ENCODE data around the gene CPEB3. TPM values are rescaled to one million over a fixed set of nuclear protein-coding genes. Genes with fewer than 3 reads are reported as not detected.

CPEB3 gene
- total RNA-seq, 1 donor from 2014 or later = 2.4 TPM

DNA sequence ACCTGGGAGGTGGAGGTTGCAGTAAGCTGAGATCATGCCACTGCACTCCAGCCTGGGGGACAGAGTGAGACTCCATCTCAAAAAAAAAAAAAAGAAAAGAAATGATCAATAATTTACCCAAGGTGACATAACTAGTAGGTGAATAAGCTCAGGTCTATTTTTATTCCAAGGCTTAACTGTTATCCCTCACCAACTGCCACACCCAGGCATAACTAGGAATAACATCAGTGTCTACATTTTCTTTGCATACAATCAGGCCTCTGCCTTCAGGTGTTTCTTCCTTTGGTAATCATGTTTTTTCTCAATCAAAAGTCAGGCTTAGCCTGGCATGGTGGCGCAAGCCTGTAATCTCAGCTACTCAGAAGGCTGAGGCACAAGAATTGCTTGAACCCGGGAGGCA, 26.6 kb downstream of the CPEB3 start:
- Histone ChIP-seq H3K27me3 (ENCODE audit: control insufficient read depth, insufficient read depth, low read length) (no peaks in the 10 kb centered on the region), H3K4me3 (ENCODE audit: low read depth, low read length) (no peak overlapping the region), H3K36me3 (ENCODE audit: control insufficient read depth, insufficient read depth, low read length) (no peaks in the 10 kb centered on the region)
- DNase-seq (ENCODE audit: low read depth) (peak; percentile 30), FAIRE-seq (no peak)
- TF ChIP-seq, protein P1, sequence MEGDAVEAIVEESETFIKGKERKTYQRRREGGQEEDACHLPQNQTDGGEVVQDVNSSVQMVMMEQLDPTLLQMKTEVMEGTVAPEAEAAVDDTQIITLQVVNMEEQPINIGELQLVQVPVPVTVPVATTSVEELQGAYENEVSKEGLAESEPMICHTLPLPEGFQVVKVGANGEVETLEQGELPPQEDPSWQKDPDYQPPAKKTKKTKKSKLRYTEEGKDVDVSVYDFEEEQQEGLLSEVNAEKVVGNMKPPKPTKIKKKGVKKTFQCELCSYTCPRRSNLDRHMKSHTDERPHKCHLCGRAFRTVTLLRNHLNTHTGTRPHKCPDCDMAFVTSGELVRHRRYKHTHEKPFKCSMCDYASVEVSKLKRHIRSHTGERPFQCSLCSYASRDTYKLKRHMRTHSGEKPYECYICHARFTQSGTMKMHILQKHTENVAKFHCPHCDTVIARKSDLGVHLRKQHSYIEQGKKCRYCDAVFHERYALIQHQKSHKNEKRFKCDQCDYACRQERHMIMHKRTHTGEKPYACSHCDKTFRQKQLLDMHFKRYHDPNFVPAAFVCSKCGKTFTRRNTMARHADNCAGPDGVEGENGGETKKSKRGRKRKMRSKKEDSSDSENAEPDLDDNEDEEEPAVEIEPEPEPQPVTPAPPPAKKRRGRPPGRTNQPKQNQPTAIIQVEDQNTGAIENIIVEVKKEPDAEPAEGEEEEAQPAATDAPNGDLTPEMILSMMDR (IDR thresholded peaks at IDR 0.05; ENCODE audit: insufficient read depth, low read length, severe bottlenecking) = no peak

DNA sequence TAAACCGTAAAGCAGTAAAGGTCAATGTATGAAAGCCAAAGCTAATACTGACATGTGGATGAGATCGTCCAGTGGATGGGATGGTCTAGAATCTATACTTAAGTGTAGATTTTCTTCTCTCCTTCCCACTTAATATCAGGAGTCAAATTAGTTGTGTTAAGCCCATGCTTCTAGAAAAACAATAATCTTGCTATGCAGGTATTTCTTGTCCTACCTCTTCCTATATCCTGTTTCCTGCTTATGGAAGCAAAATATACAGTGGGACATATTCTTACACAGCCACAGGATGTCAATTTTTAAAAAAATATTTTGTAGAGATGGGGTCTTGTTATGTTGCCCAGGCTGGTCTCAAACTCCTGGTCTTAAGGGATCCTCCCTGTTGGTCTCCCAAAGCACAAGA, 27.5 kb downstream of the CPEB3 start:
- FAIRE-seq = no peak
- Histone ChIP-seq H3K27me3 (ENCODE audit: control insufficient read depth, insufficient read depth, low read length) (no peaks in the 10 kb centered on the region), H3K4me3 (ENCODE audit: low read depth, low read length) (no peak overlapping the region), H3K36me3 (ENCODE audit: control insufficient read depth, insufficient read depth, low read length) (no peaks in the 10 kb centered on the region)
- peak; percentile 33 for DNase-seq (ENCODE audit: low read depth)
- TF ChIP-seq, protein P1 (IDR thresholded peaks at IDR 0.05; ENCODE audit: insufficient read depth, low read length, severe bottlenecking) = no peak

DNA sequence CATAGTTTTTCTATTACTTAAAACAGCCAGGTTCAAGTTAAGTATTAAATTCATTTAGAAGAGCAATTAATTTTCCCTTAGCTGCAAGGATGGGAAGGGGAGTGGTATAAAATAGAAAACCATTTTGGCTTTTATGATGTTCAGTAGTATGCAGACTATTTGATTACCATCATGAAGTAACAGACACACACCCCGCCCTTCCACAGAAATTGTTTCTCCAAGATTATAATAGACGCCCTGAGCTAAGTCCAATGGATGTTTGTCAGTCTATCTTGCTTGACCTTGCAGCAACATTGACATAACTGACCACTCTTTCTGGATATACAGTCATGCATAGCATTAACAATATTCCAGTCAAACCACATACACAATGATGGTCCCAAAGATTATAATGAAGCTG, 42.3 kb downstream of the CPEB3 start:
- Histone ChIP-seq H3K36me3 (ENCODE audit: control insufficient read depth, insufficient read depth, low read length) (no peaks in the 10 kb centered on the region), H3K27me3 (ENCODE audit: control insufficient read depth, insufficient read depth, low read length) (no peaks in the 10 kb centered on the region), H3K4me3 (ENCODE audit: low read depth, low read length) (no peak overlapping the region)
- DNase-seq (ENCODE audit: low read depth) (no peak), FAIRE-seq (no peak)
- TF ChIP-seq, protein P1 (IDR thresholded peaks at IDR 0.05; ENCODE audit: insufficient read depth, low read length, severe bottlenecking) = no peak

DNA sequence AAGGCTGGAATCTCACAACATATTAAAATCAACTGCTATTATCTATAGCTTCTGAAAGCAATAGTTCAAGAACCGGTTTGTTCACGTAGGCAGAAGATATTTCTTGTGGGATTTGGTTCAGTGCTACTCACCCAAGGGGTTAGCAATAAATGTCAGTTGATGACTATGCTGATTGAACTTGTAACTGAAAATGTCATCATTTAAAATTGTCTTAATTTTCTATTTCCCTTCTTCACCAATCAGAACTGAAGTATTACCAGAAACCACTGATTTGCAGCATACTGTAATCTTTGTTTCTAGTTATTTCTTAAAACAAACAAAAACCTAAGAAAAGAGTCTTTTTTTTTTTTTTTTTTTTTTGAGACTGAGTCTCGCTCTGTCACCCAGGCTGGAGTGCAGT, 46.1 kb downstream of the CPEB3 start:
- H3K4me3 ChIP-seq (ENCODE audit: low read depth, low read length) = no peak overlapping the region
- TF ChIP-seq, protein P1 (IDR thresholded peaks at IDR 0.05; ENCODE audit: insufficient read depth, low read length, severe bottlenecking) = no peak
- no peak for FAIRE-seq
- DNase-seq (ENCODE audit: low read depth) = no peak
- H3K27me3 ChIP-seq (ENCODE audit: control insufficient read depth, insufficient read depth, low read length) = no peaks in the 10 kb centered on the region
- H3K36me3 ChIP-seq (ENCODE audit: control insufficient read depth, insufficient read depth, low read length) = no peaks in the 10 kb centered on the region

DNA sequence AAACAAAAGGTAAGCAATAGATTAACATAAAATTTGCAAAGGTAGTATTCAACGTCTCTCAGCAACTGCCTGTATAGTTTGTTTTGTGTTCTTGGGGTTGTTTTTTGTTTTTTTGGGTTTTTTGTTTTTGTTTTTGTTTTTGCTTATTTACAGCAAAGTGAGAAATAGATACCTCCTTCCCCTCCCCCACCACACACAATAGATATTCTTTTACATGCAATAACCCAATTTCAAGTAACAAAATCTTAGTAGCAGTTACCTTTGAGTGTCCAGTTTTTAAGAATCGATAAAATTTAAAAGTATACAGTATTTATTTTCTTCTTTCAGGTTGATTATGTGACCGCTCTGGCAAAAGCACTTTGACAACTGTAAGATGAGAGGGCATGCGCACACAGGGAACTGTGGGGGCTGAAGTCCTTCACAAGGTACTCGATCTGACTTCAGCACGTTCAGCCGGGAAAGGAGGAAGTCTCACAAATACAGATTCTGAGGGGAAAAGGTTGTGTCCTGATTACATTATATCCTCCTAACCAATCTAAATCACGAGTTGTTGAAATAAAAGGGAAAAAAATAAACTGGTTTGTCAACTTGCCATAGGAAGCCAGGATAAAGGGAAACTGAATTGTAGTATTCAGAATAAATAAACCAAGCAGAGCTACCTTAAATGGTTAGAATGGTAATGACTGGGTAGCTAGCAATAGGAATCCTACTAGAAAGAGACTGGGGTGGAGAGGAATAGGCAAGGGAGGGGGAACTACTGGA, 47.8 kb downstream of the CPEB3 start:
- Histone ChIP-seq H3K27me3 (ENCODE audit: control insufficient read depth, insufficient read depth, low read length) (no peaks in the 10 kb centered on the region), H3K36me3 (ENCODE audit: control insufficient read depth, insufficient read depth, low read length) (no peaks in the 10 kb centered on the region), H3K4me3 (ENCODE audit: low read depth, low read length) (peak overlapping the region; percentile 30)
- FAIRE-seq (no peak), DNase-seq (ENCODE audit: low read depth) (peak; percentile 68)
- TF ChIP-seq, protein P1 (IDR thresholded peaks at IDR 0.05; ENCODE audit: insufficient read depth, low read length, severe bottlenecking) = no peak

DNA sequence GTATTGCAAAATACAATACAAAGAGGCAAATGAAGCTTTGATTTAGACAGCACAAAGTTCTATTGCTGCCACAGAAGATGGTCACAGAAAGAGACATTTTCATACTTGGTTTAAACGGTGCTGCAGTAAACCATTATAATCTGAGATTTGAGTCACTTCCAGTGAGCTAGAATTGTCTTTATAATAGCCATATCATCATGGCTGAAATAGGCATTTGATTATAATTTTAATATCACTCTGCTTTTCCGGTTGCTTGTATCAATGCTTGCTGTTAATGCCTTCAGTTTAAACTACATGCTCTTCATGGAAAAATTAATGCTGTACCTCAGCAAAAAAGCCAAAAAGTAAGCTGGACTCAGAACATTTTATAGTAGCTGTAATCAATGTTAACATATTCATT, 48.5 kb downstream of the CPEB3 start:
- H3K4me3 ChIP-seq (ENCODE audit: low read depth, low read length) = no peak overlapping the region
- no peaks in the 10 kb centered on the region for H3K27me3 ChIP-seq (ENCODE audit: control insufficient read depth, insufficient read depth, low read length)
- DNase-seq (ENCODE audit: low read depth) (no peak), FAIRE-seq (no peak)
- TF ChIP-seq, protein P1 (IDR thresholded peaks at IDR 0.05; ENCODE audit: insufficient read depth, low read length, severe bottlenecking) = no peak
- no peaks in the 10 kb centered on the region for H3K36me3 ChIP-seq (ENCODE audit: control insufficient read depth, insufficient read depth, low read length)

Data from bronchial epithelial cell (primary cell).